ENCODE results near the gene C5orf46.

GRCh38 chr5:147860641-147861025, 45.7 kb downstream of the C5orf46 start:
- TF ChIP-seq ARNTL (CRISPR knock-in tag; IDR thresholded peaks at IDR 0.05; ENCODE audit: borderline replicate concordance, low read depth), result no peak
- TF ChIP-seq CREB5 (CRISPR knock-in tag; IDR thresholded peaks at IDR 0.05; ENCODE audit: low read depth), result no peak
- no peak for TF ChIP-seq OSR1 (CRISPR knock-in tag; IDR thresholded peaks at IDR 0.05)
- TF ChIP-seq TCF4 (CRISPR knock-in tag; IDR thresholded peaks at IDR 0.05; ENCODE audit: borderline replicate concordance), result no peak
- no peak for TF ChIP-seq GLIS3 (CRISPR knock-in tag; IDR thresholded peaks at IDR 0.05)
- no peak for TF ChIP-seq ISL1 (CRISPR knock-in tag; IDR thresholded peaks at IDR 0.05)

All from SK-N-SH treated with all-trans-retinoic acid at 6 μM for 48 hours (cell line).